OCI-LY7 (cell line): ENCODE results near the gene APOC4.

Experiments
- CTCF ChIP-seq: fragments of 200-600 bp; sonication (generic); conservative IDR thresholded peaks from 2 replicates; pipeline ENCODE4 v1.5.1; 2014; ENCODE audit warnings: mild to moderate bottlenecking, antibody characterized with exemption, low read length, moderate library complexity, mixed read lengths
- EZH2phosphoT487 ChIP-seq: fragments of 200-600 bp; sonication (generic); IDR thresholded peaks from 2 replicates; pipeline ENCODE4 v1.6.1; 2018; ENCODE audit warnings: low read depth, borderline replicate concordance, mild to moderate bottlenecking, mixed run types, antibody characterized with exemption, low read length, moderate library complexity, mixed read lengths

DNA sequence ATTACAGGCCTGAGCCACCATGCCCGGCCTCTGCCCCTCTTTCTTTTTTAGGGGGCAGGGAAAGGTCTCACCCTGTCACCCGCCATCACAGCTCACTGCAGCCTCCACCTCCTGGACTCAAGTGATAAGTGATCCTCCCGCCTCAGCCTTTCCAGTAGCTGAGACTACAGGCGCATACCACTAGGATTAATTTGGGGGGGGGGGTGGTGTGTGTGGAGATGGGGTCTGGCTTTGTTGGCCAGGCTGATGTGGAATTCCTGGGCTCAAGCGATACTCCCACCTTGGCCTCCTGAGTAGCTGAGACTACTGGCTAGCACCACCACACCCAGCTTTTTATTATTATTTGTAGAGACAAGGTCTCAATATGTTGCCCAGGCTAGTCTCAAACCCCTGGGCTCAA, 32.3 kb upstream of the APOC4 start:
- no peak for TF ChIP-seq CTCF
- no peak for TF ChIP-seq EZH2phosphoT487
